ENCODE results near the gene PCBP3.

DNA sequence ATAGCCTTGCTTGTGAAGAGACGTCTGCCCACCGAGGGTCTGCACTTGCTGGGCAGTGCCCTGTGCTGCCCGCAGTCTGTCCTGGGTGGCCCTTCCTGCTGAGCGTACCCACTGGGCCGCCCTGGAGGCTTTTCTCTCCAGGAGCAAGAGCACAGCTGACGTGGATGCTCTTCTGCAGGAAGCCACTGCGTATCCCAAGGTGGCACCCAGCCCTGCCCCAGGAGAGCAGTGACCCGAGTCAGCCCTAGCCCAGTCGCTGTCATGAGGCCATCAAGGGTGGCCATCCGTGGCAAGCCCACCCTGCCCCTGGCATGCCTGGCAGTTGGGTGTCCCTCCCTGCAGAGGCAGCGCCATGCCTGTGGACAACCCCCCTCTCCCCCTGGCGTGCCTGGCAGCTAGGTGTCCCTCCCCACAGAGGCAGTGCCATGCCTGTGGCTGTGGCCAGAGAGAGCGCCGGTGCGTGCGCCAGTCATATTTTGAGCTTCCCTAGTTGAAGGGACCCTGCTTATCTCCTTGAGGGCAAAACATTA lies 286.8 kb downstream of the PCBP3 start:
- TF ChIP-seq CTCF (IDR thresholded peaks at IDR 0.05; ENCODE audit: low read depth, low read length) = no peak
- TF ChIP-seq POLR2A (IDR thresholded peaks at IDR 0.05; ENCODE audit: extremely low read depth, insufficient read length) = no peak
- TF ChIP-seq MAX (IDR thresholded peaks at IDR 0.05; ENCODE audit: low read depth, low read length) = no peak
